Upper lobe of left lung (tissue), 4 donors: ENCODE data around the gene ATP5F1C.

ENCODE experiments used
- POLR2A ChIP-seq, 4 donors: fragments of 450-650 bp; IDR thresholded peaks; one replicate each; pipeline ENCODE4 v1.5.1; 2016 to 2017; ENCODE audit warnings: antibody characterized with exemption in 4 of 4, mild to moderate bottlenecking in 2 of 4
- TF ChIP-seq, protein P1 (sequence below), 6 experiments: fragments of 450-650 bp in 4 of 6; fragments of 200-600 bp in 2 of 6; sonication (generic) in 2 of 6; IDR thresholded peaks; one replicate each; pipeline ENCODE4 v1.5.1; 2016 to 2019; ENCODE audit warnings: antibody characterized with exemption in 6 of 6

DNA sequence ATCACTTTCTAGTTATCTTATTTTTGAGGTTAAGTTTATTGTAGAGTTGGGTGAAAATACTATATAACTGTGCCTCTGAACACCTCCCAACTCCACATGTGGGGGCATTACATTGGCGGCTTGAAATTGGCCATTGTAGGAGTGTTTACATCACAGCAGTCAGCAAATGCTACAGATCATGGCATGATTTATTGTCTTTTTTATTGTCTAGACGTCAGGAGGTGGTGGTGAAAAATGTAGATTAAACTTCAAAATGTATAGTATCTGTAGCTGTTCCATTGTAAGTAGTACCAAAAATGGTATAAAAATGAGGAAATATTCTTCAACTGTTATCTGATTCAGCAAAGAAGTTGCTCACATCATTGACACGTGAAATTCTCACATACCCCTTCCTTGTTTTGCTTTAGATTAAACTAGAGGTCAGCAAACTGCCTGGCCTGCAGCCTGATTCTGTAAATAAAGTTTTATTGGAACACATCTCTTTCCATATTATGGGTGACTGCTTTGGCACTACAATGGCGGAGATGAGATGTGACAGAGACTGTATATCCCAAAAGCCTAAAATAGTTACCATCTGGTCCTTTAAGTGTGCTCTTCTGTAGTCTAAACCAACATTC, 65.4 kb downstream of the ATP5F1C start:
- TF ChIP-seq, protein P1, sequence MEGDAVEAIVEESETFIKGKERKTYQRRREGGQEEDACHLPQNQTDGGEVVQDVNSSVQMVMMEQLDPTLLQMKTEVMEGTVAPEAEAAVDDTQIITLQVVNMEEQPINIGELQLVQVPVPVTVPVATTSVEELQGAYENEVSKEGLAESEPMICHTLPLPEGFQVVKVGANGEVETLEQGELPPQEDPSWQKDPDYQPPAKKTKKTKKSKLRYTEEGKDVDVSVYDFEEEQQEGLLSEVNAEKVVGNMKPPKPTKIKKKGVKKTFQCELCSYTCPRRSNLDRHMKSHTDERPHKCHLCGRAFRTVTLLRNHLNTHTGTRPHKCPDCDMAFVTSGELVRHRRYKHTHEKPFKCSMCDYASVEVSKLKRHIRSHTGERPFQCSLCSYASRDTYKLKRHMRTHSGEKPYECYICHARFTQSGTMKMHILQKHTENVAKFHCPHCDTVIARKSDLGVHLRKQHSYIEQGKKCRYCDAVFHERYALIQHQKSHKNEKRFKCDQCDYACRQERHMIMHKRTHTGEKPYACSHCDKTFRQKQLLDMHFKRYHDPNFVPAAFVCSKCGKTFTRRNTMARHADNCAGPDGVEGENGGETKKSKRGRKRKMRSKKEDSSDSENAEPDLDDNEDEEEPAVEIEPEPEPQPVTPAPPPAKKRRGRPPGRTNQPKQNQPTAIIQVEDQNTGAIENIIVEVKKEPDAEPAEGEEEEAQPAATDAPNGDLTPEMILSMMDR (IDR thresholded peaks at IDR 0.05), result no peak
- no peak for TF ChIP-seq POLR2A (IDR thresholded peaks at IDR 0.05)
